ENCODE results near the gene B3GNT4.

Gene B3GNT4

DNA sequence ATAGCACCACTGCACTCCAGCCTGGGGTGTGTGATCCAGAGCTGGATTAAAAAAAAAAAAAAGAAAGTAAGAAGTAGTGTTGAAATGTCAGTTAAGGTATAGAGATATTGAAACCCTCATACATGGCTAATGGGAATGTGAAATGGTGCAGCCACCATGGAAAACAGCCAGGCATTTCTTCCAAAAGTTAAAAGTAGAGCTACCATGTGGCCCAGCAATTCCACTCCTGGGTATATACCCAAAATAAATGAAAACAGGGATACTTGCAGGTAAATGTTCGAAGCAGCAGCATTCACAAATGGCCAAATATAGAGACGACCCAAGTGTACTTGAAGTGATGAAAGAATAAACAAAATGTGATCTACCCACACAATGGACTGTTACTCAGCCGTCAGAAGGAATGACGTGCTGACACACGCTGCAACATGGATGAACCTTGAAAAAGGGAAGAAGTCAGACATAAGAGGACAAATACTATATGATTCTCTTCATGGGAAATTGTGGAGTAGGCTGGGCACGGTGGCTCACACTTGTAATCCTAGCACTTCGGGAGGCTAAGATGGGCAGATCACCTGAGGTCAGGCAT lies 44.7 kb upstream of the B3GNT4 start:
- no peak for TF ChIP-seq ZFP30 (CRISPR knock-in tag; IDR thresholded peaks at IDR 0.05)
- TF ChIP-seq, protein P1, sequence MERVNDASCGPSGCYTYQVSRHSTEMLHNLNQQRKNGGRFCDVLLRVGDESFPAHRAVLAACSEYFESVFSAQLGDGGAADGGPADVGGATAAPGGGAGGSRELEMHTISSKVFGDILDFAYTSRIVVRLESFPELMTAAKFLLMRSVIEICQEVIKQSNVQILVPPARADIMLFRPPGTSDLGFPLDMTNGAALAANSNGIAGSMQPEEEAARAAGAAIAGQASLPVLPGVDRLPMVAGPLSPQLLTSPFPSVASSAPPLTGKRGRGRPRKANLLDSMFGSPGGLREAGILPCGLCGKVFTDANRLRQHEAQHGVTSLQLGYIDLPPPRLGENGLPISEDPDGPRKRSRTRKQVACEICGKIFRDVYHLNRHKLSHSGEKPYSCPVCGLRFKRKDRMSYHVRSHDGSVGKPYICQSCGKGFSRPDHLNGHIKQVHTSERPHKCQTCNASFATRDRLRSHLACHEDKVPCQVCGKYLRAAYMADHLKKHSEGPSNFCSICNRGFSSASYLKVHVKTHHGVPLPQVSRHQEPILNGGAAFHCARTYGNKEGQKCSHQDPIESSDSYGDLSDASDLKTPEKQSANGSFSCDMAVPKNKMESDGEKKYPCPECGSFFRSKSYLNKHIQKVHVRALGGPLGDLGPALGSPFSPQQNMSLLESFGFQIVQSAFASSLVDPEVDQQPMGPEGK (CRISPR knock-in tag; IDR thresholded peaks at IDR 0.05; ENCODE audit: borderline replicate concordance) = no peak
- no peak for TF ChIP-seq ARNTL (CRISPR knock-in tag; IDR thresholded peaks at IDR 0.05; ENCODE audit: borderline replicate concordance, low read depth)
- TF ChIP-seq, protein P2, sequence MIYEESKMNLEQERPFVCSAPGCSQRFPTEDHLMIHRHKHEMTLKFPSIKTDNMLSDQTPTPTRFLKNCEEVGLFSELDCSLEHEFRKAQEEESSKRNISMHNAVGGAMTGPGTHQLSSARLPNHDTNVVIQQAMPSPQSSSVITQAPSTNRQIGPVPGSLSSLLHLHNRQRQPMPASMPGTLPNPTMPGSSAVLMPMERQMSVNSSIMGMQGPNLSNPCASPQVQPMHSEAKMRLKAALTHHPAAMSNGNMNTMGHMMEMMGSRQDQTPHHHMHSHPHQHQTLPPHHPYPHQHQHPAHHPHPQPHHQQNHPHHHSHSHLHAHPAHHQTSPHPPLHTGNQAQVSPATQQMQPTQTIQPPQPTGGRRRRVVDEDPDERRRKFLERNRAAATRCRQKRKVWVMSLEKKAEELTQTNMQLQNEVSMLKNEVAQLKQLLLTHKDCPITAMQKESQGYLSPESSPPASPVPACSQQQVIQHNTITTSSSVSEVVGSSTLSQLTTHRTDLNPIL (CRISPR knock-in tag; IDR thresholded peaks at IDR 0.05; ENCODE audit: low read depth) = no peak
- TF ChIP-seq TOX (CRISPR knock-in tag; IDR thresholded peaks at IDR 0.05; ENCODE audit: borderline replicate concordance) = no peak
- no peak for TF ChIP-seq ZFP3 (CRISPR knock-in tag; IDR thresholded peaks at IDR 0.05)
- TF ChIP-seq ZNF565 (CRISPR knock-in tag; conservative IDR thresholded peaks at IDR 0.05; ENCODE audit: low read depth) = no peak
- TF ChIP-seq ZC3H10 (CRISPR knock-in tag; IDR thresholded peaks at IDR 0.05) = no peak
- TF ChIP-seq PPARA (CRISPR knock-in tag; IDR thresholded peaks at IDR 0.05; ENCODE audit: borderline replicate concordance) = no peak
- TF ChIP-seq ISL1 (CRISPR knock-in tag; IDR thresholded peaks at IDR 0.05) = no peak
- TF ChIP-seq GLIS3 (CRISPR knock-in tag; IDR thresholded peaks at IDR 0.05) = no peak
- TF ChIP-seq ZNF70 (CRISPR knock-in tag; IDR thresholded peaks at IDR 0.05) = no peak
- no peak for TF ChIP-seq SNAI2 (CRISPR knock-in tag; IDR thresholded peaks at IDR 0.05)
- TF ChIP-seq ESRRG (CRISPR knock-in tag; IDR thresholded peaks at IDR 0.05) = no peak
- TF ChIP-seq OSR1 (CRISPR knock-in tag; IDR thresholded peaks at IDR 0.05) = no peak
- no peak for TF ChIP-seq BACH2 (CRISPR knock-in tag; IDR thresholded peaks at IDR 0.05; ENCODE audit: borderline replicate concordance)
- TF ChIP-seq RARB (CRISPR knock-in tag; IDR thresholded peaks at IDR 0.05) = no peak
- TF ChIP-seq TCF4 (CRISPR knock-in tag; IDR thresholded peaks at IDR 0.05; ENCODE audit: borderline replicate concordance) = no peak
- no peak for TF ChIP-seq ZNF8 (CRISPR knock-in tag; IDR thresholded peaks at IDR 0.05)
- TF ChIP-seq, protein P3, sequence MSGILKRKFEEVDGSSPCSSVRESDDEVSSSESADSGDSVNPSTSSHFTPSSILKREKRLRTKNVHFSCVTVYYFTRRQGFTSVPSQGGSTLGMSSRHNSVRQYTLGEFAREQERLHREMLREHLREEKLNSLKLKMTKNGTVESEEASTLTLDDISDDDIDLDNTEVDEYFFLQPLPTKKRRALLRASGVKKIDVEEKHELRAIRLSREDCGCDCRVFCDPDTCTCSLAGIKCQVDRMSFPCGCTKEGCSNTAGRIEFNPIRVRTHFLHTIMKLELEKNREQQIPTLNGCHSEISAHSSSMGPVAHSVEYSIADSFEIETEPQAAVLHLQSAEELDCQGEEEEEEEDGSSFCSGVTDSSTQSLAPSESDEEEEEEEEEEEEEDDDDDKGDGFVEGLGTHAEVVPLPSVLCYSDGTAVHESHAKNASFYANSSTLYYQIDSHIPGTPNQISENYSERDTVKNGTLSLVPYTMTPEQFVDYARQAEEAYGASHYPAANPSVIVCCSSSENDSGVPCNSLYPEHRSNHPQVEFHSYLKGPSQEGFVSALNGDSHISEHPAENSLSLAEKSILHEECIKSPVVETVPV (CRISPR knock-in tag; IDR thresholded peaks at IDR 0.05) = no peak
- no peak for ATAC-seq

DNA sequence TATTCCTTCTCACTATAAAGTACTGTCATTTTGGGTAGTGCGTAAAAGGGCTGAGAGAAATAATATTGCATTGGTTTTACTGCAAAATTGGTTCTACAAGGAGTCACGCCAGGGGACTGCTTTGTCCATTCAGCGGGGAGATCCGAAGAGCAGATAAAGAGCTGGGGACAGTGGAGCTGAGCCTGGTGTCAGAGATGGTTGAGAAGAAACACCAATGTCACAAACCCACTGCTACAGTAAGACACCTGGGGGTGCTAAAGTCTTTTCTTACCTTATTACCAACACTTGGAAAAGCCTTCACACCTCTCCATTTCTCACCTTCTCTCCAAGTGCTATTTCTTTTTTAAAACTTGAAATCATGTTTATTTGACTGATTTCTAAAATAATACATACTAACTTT lies 43.6 kb upstream of the B3GNT4 start:
- no peak for ATAC-seq

More for the DNA sequence above, 43.6 kb upstream of the B3GNT4 start:
- TF ChIP-seq, protein P4, sequence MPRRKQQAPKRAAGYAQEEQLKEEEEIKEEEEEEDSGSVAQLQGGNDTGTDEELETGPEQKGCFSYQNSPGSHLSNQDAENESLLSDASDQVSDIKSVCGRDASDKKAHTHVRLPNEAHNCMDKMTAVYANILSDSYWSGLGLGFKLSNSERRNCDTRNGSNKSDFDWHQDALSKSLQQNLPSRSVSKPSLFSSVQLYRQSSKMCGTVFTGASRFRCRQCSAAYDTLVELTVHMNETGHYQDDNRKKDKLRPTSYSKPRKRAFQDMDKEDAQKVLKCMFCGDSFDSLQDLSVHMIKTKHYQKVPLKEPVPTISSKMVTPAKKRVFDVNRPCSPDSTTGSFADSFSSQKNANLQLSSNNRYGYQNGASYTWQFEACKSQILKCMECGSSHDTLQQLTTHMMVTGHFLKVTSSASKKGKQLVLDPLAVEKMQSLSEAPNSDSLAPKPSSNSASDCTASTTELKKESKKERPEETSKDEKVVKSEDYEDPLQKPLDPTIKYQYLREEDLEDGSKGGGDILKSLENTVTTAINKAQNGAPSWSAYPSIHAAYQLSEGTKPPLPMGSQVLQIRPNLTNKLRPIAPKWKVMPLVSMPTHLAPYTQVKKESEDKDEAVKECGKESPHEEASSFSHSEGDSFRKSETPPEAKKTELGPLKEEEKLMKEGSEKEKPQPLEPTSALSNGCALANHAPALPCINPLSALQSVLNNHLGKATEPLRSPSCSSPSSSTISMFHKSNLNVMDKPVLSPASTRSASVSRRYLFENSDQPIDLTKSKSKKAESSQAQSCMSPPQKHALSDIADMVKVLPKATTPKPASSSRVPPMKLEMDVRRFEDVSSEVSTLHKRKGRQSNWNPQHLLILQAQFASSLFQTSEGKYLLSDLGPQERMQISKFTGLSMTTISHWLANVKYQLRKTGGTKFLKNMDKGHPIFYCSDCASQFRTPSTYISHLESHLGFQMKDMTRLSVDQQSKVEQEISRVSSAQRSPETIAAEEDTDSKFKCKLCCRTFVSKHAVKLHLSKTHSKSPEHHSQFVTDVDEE (CRISPR knock-in tag; IDR thresholded peaks at IDR 0.05) = no peak
- TF ChIP-seq, protein P1 (CRISPR knock-in tag; IDR thresholded peaks at IDR 0.05; ENCODE audit: borderline replicate concordance) = no peak
- TF ChIP-seq TOX (CRISPR knock-in tag; IDR thresholded peaks at IDR 0.05; ENCODE audit: borderline replicate concordance) (no peak), SNAI2 (CRISPR knock-in tag; IDR thresholded peaks at IDR 0.05) (no peak), ARNTL (CRISPR knock-in tag; IDR thresholded peaks at IDR 0.05; ENCODE audit: borderline replicate concordance, low read depth) (no peak), ESRRG (CRISPR knock-in tag; IDR thresholded peaks at IDR 0.05) (no peak), BACH2 (CRISPR knock-in tag; IDR thresholded peaks at IDR 0.05; ENCODE audit: borderline replicate concordance) (no peak), OSR1 (CRISPR knock-in tag; IDR thresholded peaks at IDR 0.05) (no peak), ISL1 (CRISPR knock-in tag; IDR thresholded peaks at IDR 0.05) (no peak)
- TF ChIP-seq, protein P2 (CRISPR knock-in tag; IDR thresholded peaks at IDR 0.05; ENCODE audit: low read depth) = no peak
- TF ChIP-seq, protein P5, sequence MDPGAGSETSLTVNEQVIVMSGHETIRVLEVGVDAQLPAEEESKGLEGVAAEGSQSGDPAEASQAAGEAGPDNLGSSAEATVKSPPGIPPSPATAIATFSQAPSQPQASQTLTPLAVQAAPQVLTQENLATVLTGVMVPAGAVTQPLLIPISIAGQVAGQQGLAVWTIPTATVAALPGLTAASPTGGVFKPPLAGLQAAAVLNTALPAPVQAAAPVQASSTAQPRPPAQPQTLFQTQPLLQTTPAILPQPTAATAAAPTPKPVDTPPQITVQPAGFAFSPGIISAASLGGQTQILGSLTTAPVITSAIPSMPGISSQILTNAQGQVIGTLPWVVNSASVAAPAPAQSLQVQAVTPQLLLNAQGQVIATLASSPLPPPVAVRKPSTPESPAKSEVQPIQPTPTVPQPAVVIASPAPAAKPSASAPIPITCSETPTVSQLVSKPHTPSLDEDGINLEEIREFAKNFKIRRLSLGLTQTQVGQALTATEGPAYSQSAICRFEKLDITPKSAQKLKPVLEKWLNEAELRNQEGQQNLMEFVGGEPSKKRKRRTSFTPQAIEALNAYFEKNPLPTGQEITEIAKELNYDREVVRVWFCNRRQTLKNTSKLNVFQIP (CRISPR knock-in tag; IDR thresholded peaks at IDR 0.05; ENCODE audit: borderline replicate concordance, low read depth) = no peak
